SU-DHL-6 (cell line): Measurements from ENCODE around the gene CRYZL1.

ENCODE experiments used
- H2AFZ ChIP-seq: fragments of 200-600 bp; sonication (generic); 2 replicates; pipeline ENCODE4 v1.6.1; 2014; ENCODE audit warnings: low read depth, mild to moderate bottlenecking, moderate library complexity, mixed read lengths, antibody characterized with exemption, low read length; ENCODE audit not compliant: severe bottlenecking
- H3F3A ChIP-seq: fragments of 200-600 bp; shearing (Covaris generic); 2 replicates; pipeline ENCODE4 v1.6.0; 2016; ENCODE audit warnings: antibody characterized with exemption, mild to moderate bottlenecking; ENCODE audit not compliant: insufficient read depth
- H3K27ac ChIP-seq: fragments of 200-600 bp; sonication (generic); 2 replicates; pipeline ENCODE4 v1.5.1; 2016; ENCODE audit warnings: low read depth, mild to moderate bottlenecking, low read length, moderate library complexity, mixed read lengths
- H3K27me3 ChIP-seq: fragments of 200-600 bp; sonication (generic), shearing (Covaris generic); 2 replicates; pipeline ENCODE4 v1.6.0; 2014; ENCODE audit warnings: mild to moderate bottlenecking, low read length
- H3K36me3 ChIP-seq: fragments of 200-600 bp; sonication (generic); 2 replicates; pipeline ENCODE4 v1.6.1; 2014; ENCODE audit warnings: mild to moderate bottlenecking, low read length, mixed read lengths
- H3K4me2 ChIP-seq: fragments of 300-600, 200-600 bp; shearing (Covaris generic), sonication (generic); 2 replicates; pipeline ENCODE4 v1.6.0; 2014; ENCODE audit warnings: low read length, low read depth, mild to moderate bottlenecking; ENCODE audit not compliant: poor library complexity, severe bottlenecking
- H3K4me3 ChIP-seq: fragments of 200-600 bp; sonication (generic); 2 replicates; pipeline ENCODE4 v1.5.1; 2014; ENCODE audit warnings: antibody characterized with exemption, low read length, mild to moderate bottlenecking, mixed read lengths; ENCODE audit not compliant: insufficient read depth, poor library complexity, severe bottlenecking
- H3K79me2 ChIP-seq: fragments of 200-600 bp; sonication (generic); 2 replicates; pipeline ENCODE4 v1.6.1; 2014; ENCODE audit warnings: mild to moderate bottlenecking, low read length, moderate library complexity; ENCODE audit not compliant: insufficient read depth
- H3K9ac ChIP-seq: fragments of 200-600 bp; sonication (generic); 2 replicates; pipeline ENCODE4 v1.7.0; 2014; ENCODE audit warnings: mild to moderate bottlenecking, low read length
- H3K9me2 ChIP-seq: fragments of 200-600 bp; sonication (generic); replicated peaks from 2 replicates; pipeline ENCODE4 v1.6.1; 2014; ENCODE audit warnings: low read length; ENCODE audit not compliant: insufficient read depth
- H3K9me3 ChIP-seq: fragments of 200-600 bp; sonication (generic); 2 replicates; pipeline ENCODE4 v1.6.1; 2014; ENCODE audit warnings: low read length, mixed read lengths; ENCODE audit not compliant: insufficient read depth
- H4K20me1 ChIP-seq: fragments of 200-600 bp; sonication (generic); 2 replicates; pipeline ENCODE4 v1.6.1; 2014; ENCODE audit warnings: low read depth, mild to moderate bottlenecking, antibody characterized with exemption, low read length, moderate library complexity, mixed read lengths
- EZH2phosphoT487 ChIP-seq: fragments of 200-600 bp; sonication (generic), shearing (Covaris generic); conservative IDR thresholded peaks from 2 replicates; pipeline ENCODE4 v1.6.1; 2018; ENCODE audit warnings: mild to moderate bottlenecking, antibody characterized with exemption, low read length, moderate library complexity, mixed read lengths
- TF ChIP-seq, protein P1 (sequence below): fragments of 200-600 bp; sonication (generic); IDR thresholded peaks from one replicate; pipeline ENCODE4 v1.5.1; 2017; ENCODE audit warnings: antibody characterized with exemption, mild to moderate bottlenecking, low read length, moderate library complexity; ENCODE audit not compliant: insufficient read depth, poor library complexity, severe bottlenecking

The CRYZL1 gene

DNA sequence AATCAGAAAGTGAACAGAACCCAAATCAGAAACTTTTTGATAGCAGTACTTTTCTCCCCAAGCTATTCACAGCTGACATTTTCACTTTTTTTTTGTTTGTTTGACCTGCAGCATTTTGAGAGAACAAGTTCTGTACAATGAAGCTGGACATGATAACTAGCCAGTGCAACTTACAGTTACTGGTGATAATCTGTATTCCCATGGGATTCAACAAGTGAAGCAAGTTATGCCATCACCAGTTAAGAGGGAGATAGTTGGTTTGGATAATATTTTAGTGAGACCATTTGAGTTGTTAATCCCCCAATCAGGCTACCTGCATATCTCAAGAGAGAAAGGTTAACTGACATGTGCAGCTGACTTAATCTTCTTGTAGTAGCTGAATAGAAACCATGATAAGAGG is 80.6 kb downstream of the CRYZL1 start:
- no peak overlapping the region for H3K4me3 ChIP-seq
- no peak overlapping the region for H3K27ac ChIP-seq
- H3K9ac ChIP-seq, result no peak overlapping the region
- no peaks in the 10 kb centered on the region for H3K9me3 ChIP-seq
- H3F3A ChIP-seq, result peaks cover 51% of the 10 kb centered on the region; the same call in 1 of the 2 replicates
- H4K20me1 ChIP-seq, result peaks cover 59% of the 10 kb centered on the region
- no peak for TF ChIP-seq EZH2phosphoT487
- TF ChIP-seq, protein P1, sequence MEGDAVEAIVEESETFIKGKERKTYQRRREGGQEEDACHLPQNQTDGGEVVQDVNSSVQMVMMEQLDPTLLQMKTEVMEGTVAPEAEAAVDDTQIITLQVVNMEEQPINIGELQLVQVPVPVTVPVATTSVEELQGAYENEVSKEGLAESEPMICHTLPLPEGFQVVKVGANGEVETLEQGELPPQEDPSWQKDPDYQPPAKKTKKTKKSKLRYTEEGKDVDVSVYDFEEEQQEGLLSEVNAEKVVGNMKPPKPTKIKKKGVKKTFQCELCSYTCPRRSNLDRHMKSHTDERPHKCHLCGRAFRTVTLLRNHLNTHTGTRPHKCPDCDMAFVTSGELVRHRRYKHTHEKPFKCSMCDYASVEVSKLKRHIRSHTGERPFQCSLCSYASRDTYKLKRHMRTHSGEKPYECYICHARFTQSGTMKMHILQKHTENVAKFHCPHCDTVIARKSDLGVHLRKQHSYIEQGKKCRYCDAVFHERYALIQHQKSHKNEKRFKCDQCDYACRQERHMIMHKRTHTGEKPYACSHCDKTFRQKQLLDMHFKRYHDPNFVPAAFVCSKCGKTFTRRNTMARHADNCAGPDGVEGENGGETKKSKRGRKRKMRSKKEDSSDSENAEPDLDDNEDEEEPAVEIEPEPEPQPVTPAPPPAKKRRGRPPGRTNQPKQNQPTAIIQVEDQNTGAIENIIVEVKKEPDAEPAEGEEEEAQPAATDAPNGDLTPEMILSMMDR, result no peak
- H3K27me3 ChIP-seq, result no peaks in the 10 kb centered on the region
- no peaks in the 10 kb centered on the region for H3K9me2 ChIP-seq
- no peak overlapping the region for H2AFZ ChIP-seq
- no peak overlapping the region for H3K4me2 ChIP-seq
- H3K79me2 ChIP-seq, result peaks cover 74% of the 10 kb centered on the region
- H3K36me3 ChIP-seq, result peaks cover 90% of the 10 kb centered on the region

DNA sequence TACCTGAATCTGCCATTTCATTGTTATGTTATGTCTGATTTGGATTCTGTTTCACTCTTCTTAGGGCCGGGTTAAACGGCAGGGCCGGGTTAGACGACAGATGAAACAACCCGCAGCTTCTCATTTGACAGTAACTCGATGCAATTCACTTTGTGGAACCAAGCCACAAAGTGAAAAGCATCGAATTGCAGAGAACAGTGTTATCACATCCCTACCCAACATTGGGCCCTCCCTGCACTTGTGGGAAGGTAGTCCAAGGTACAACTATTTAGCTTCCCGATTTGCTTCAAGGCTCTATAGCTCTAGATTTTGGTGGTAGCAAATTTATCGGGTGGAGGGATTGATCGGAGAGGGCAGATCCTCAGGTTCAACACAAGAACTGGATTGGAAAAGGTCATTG is 81.7 kb downstream of the CRYZL1 start:
- H3K79me2 ChIP-seq, result peaks cover 81% of the 10 kb centered on the region
- TF ChIP-seq EZH2phosphoT487, result no peak
- TF ChIP-seq, protein P1, result no peak
- no peak overlapping the region for H3K4me3 ChIP-seq
- no peak overlapping the region for H2AFZ ChIP-seq
- H3K27ac ChIP-seq, result no peak overlapping the region
- H3K9ac ChIP-seq, result no peak overlapping the region
- no peaks in the 10 kb centered on the region for H3K9me3 ChIP-seq
- H3K27me3 ChIP-seq, result no peaks in the 10 kb centered on the region
- H3K9me2 ChIP-seq, result no peaks in the 10 kb centered on the region
- H4K20me1 ChIP-seq, result peaks cover 67% of the 10 kb centered on the region
- peaks cover 89% of the 10 kb centered on the region for H3K36me3 ChIP-seq
- H3F3A ChIP-seq, result peaks cover 41% of the 10 kb centered on the region; the same call in 1 of the 2 replicates
- H3K4me2 ChIP-seq, result no peak overlapping the region

DNA sequence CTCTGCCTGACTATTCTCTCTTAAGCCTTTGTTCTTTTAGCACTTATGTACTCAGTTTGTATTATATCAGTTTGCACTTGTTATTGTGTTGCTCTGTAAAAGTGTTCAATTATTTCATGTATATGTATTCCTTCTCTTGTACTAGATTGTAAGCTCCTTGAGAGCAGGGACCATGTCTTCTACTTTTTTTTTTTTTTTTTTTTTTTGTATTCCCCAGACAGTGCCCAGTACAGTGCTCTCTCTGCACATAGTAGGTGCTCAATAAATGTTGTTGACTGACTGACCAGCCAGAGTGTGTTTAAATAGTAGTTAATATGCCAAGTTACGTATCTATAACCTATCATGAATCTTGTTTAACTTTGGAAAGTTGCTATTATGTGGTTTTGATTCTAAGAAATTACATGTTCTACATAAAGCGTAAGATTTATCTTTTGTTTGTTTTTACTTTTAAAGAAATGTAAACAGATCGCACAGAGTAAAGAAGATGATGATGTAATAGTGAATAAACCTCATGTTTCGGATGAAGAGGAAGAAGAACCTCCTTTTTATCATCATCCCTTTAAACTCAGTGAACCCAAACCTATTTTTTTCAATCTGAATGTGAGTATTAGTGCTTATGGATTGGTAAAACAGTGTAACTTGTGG is 82.6 kb downstream of the CRYZL1 start:
- Histone ChIP-seq H3K36me3 (peaks cover 92% of the 10 kb centered on the region), H3K27ac (no peak overlapping the region), H3K4me3 (no peak overlapping the region), H3K27me3 (no peaks in the 10 kb centered on the region), H4K20me1 (peaks cover 72% of the 10 kb centered on the region), H3K4me2 (no peak overlapping the region), H3K9me2 (no peaks in the 10 kb centered on the region), H2AFZ (no peak overlapping the region), H3F3A (peaks cover 41% of the 10 kb centered on the region; the same call in 1 of the 2 replicates), H3K79me2 (peaks cover 86% of the 10 kb centered on the region), H3K9me3 (no peaks in the 10 kb centered on the region), H3K9ac (no peak overlapping the region)
- TF ChIP-seq EZH2phosphoT487, result no peak
- TF ChIP-seq, protein P1, result no peak
